A549 (cell line): ENCODE results near the gene EAF1. TPM values are rescaled to one million over a fixed set of nuclear protein-coding genes. Genes with fewer than 3 reads are reported as not detected.

Source experiments
- ATAC-seq, 2 experiments: fragments of 200-7000 bp in 1 of 2; fragments of >200 bp in 1 of 2; cut with Nextera tagmentation in 1 of 2; cut with Tn5 transposase in 1 of 2; 3 replicates each; pipeline versions ENCODE4 v1.8.0 to v1.9.1; 2018 to 2020; ENCODE audit warnings: mild to moderate bottlenecking in 1 of 2, moderate library complexity in 1 of 2
- CTCF ChIA-PET: fragments of 300-600 bp; sonication (Branson Sonifier 250); formaldehyde crosslinking; extraction: SDS; loops from one replicate; lab custom pipeline; 2021; ENCODE audit warnings: antibody characterized with exemption, inconsistent platforms; lab: Yijun Ruan, JAX
- POLR2A ChIA-PET: fragments of 350-600 bp; formaldehyde crosslinking; extraction: SDS; loops from one replicate; lab custom pipeline; 2021; ENCODE audit warnings: antibody characterized with exemption, inconsistent platforms; lab: Yijun Ruan, JAX
- DNase-seq, 2 experiments: peaks; one replicate each; pipeline versions ENCODE4 v3.0.0 to v3.0.0-alpha.2; 2011 to 2016; ENCODE audit warnings: low read depth in 1 of 2, low spot score in 1 of 2
- FAIRE-seq: peaks from 2 replicates; lab custom pipeline; 2011; peaks lifted over from hg19 to GRCh38; lab: Jason Lieb, UNC
- H3K27ac ChIP-seq, 2 experiments: fragments of >200 bp; sonication (Bioruptor Twin); formaldehyde crosslinking; 3 replicates each; pipeline ENCODE4 v1.5.1; 2016 to 2017
- H3K4me1 ChIP-seq: fragments of >200 bp; sonication (Bioruptor Twin); formaldehyde crosslinking; 3 replicates; pipeline ENCODE4 v1.6.1; 2016
- H3K4me2 ChIP-seq: fragments of >200 bp; sonication (Bioruptor Twin); formaldehyde crosslinking; 3 replicates; pipeline ENCODE4 v1.6.1; 2016
- H3K4me3 ChIP-seq: fragments of >200 bp; sonication (Bioruptor Twin); formaldehyde crosslinking; 3 replicates; pipeline ENCODE4 v1.5.1; 2016
- H3K9me3 ChIP-seq: fragments of >200 bp; sonication (Bioruptor Twin); formaldehyde crosslinking; 3 replicates; pipeline ENCODE4 v1.6.1; 2016
- BHLHE40 ChIP-seq: IDR thresholded peaks from 2 replicates; pipeline ENCODE4 v1.6.1; 2012; ENCODE audit warnings: low read depth, low read length, inconsistent platforms
- CBX8 ChIP-seq: fragments of 200-600 bp; sonication (generic); IDR thresholded peaks from 2 replicates; pipeline ENCODE4 v1.6.1; 2016
- CEBPB ChIP-seq, 2 experiments: fragments of >200 bp in 1 of 2; sonication (Bioruptor Twin) in 1 of 2; formaldehyde crosslinking in 1 of 2; IDR thresholded peaks; 2 replicates each; pipeline ENCODE4 v1.6.1; 2012 to 2016
- CHD4 ChIP-seq: fragments of 200-600 bp; sonication (generic); IDR thresholded peaks from 2 replicates; pipeline ENCODE4 v1.6.1; 2016; ENCODE audit warnings: antibody characterized with exemption, mild to moderate bottlenecking, borderline replicate concordance
- EHMT2 ChIP-seq: fragments of 200-600 bp; sonication (generic); IDR thresholded peaks from 2 replicates; pipeline ENCODE4 v1.6.1; 2016; ENCODE audit warnings: antibody characterized with exemption, low read depth, mild to moderate bottlenecking, moderate library complexity
- EP300 ChIP-seq, 2 experiments: fragments of >200 bp; sonication (Bioruptor Twin); formaldehyde crosslinking; IDR thresholded peaks; 2 replicates in 1 of 2; 3 replicates in 1 of 2; pipeline ENCODE4 v1.6.1; 2016 to 2017
- FOSB ChIP-seq: fragments of 250-450 bp; sonication (Bioruptor Pico); IDR thresholded peaks from 2 replicates; pipeline ENCODE4 v1.5.0; 2020; ENCODE audit warnings: mild to moderate bottlenecking, moderate library complexity
- FOSL2 ChIP-seq, 2 experiments: fragments of 450-650 bp in 1 of 2; fragments of >200 bp in 1 of 2; sonication (Bioruptor Twin) in 1 of 2; formaldehyde crosslinking; IDR thresholded peaks; 2 replicates each; pipeline versions ENCODE4 v1.5.0 to v1.6.1; 2016 to 2020; ENCODE audit warnings: mild to moderate bottlenecking in 1 of 2, moderate library complexity in 1 of 2
- HDAC2 ChIP-seq: fragments of 200-600 bp; sonication (generic); IDR thresholded peaks from 2 replicates; pipeline ENCODE4 v1.6.1; 2016
- HOXA7 ChIP-seq: fragments of 250-450 bp; sonication (Bioruptor Pico); IDR thresholded peaks from 2 replicates; pipeline ENCODE4 v1.5.0; 2020; ENCODE audit warnings: mild to moderate bottlenecking, moderate library complexity
- MAZ ChIP-seq: fragments of 150-350 bp; IDR thresholded peaks from 2 replicates; pipeline ENCODE4 v1.6.1; 2014; ENCODE audit warnings: antibody characterized with exemption, low read depth, low read length, borderline replicate concordance
- NFE2L2 ChIP-seq: fragments of 150-350 bp; conservative IDR thresholded peaks from 2 replicates; pipeline ENCODE4 v1.6.1; 2014; ENCODE audit warnings: low read length
- PBX3 ChIP-seq: IDR thresholded peaks from 2 replicates; pipeline ENCODE4 v1.6.1; 2012
- POLR2A ChIP-seq: IDR thresholded peaks from 2 replicates; pipeline ENCODE4 v1.6.1; 2012; ENCODE audit warnings: mild to moderate bottlenecking, low read length
- RNF2 ChIP-seq: fragments of 200-600 bp; sonication (generic); IDR thresholded peaks from 2 replicates; pipeline ENCODE4 v1.6.1; 2016; ENCODE audit warnings: low read depth, mild to moderate bottlenecking, antibody characterized with exemption, moderate library complexity, borderline replicate concordance
- SMC3 ChIP-seq: fragments of >200 bp; sonication (Bioruptor Twin); formaldehyde crosslinking; IDR thresholded peaks from 3 replicates; pipeline ENCODE4 v1.6.1; 2018; ENCODE audit warnings: inconsistent platforms
- USF2 ChIP-seq: fragments of 450-650 bp; IDR thresholded peaks from 2 replicates; pipeline ENCODE4 v1.6.1; 2014; ENCODE audit warnings: antibody characterized with exemption
- ZC3H11A ChIP-seq: fragments of 450-650 bp; IDR thresholded peaks from 2 replicates; pipeline ENCODE4 v1.6.1; 2014; ENCODE audit warnings: antibody characterized with exemption, mild to moderate bottlenecking
- ZFP36 ChIP-seq: fragments of 450-650 bp; IDR thresholded peaks from 2 replicates; pipeline ENCODE4 v1.6.1; 2014; ENCODE audit warnings: borderline replicate concordance; ENCODE audit not compliant: partially characterized antibody
- ZSCAN20 ChIP-seq: fragments of 250-450 bp; sonication (Bioruptor Pico); IDR thresholded peaks from 2 replicates; pipeline ENCODE4 v1.8.0; 2022; ENCODE audit warnings: mild to moderate bottlenecking, moderate library complexity
- WGBS: methylation state at CpG from one replicate; pipeline ENCODE4 v1.1.6; 2017; ENCODE audit errors: missing lambda C conversion rate; 5-methylcytosine and 5-hydroxymethylcytosine counted together
- polyA plus RNA-seq, 4 experiments: library from polyadenylated mRNA; depleted of rRNA in 3 of 4; stranded (reverse); fragments of >200 nt; fragmentation: RNase III in 1 of 4; extraction: RNeasy Plus Mini Kit Qiagen cat#74134 plus additional on column Dnase treatment in 1 of 4; gene quantifications; 2 replicates in 3 of 4; 3 replicates in 1 of 4; pipeline ENCODE4 v1.2.3, GENCODE V29; 2011 to 2017
- TF ChIP-seq, protein P1 (sequence below): IDR thresholded peaks from 2 replicates; pipeline ENCODE4 v1.6.1; 2012
- TF ChIP-seq, protein P2 (sequence below): fragments of >200 bp; sonication (Bioruptor Twin); formaldehyde crosslinking; IDR thresholded peaks from 3 replicates; pipeline ENCODE4 v1.6.1; 2016
- TF ChIP-seq, protein P3 (sequence below): fragments of 250-450 bp; sonication (Bioruptor Pico); IDR thresholded peaks from 2 replicates; pipeline ENCODE4 v1.5.0; 2021; ENCODE audit warnings: mild to moderate bottlenecking, moderate library complexity, borderline replicate concordance
- TF ChIP-seq, protein P4 (sequence below): IDR thresholded peaks from 2 replicates; pipeline ENCODE4 v1.6.1; 2012; ENCODE audit warnings: low read depth, borderline replicate concordance

Gene EAF1
- polyA plus RNA-seq, 2 of the 4 experiments (the other 2 are of a cell fraction): 13.9 to 20.7 TPM

DNA sequence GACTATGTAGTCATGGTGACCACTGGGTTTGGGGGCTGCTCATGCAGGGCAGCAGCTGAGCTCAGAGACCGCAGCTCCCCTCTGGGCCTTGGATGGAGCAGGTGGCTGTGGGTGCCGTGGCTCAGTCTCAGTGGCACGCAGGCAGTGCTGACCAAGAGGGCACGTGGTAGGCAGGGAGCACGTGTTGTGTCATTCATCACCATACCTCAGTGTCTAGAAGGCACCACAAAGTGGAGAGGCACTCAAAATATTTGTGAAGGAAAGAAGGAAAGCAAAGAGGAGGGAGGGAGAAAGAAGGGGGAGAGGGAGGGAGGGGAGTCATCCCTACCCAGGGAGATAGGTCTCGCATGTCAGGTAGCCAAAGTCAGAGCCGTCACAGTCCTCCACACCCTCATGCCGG lies 26.1 kb downstream of the EAF1 start:
- H3K4me1 ChIP-seq: no peaks in the 10 kb centered on the region
- ChIA-PET CTCF (no interaction called here), POLR2A (no interaction called here)
- FAIRE-seq: no peak
- DNase-seq: no peak
- H3K9me3 ChIP-seq: no peaks in the 10 kb centered on the region
- no peak for ATAC-seq
- H3K27ac ChIP-seq: no peak overlapping the region
- H3K4me2 ChIP-seq: no peak overlapping the region
- H3K4me3 ChIP-seq: no peak overlapping the region
- TF ChIP-seq ZSCAN20 (CRISPR knock-in tag): no peak
- TF ChIP-seq NFE2L2: no peak
- TF ChIP-seq ZC3H11A: no peak
- no peak for TF ChIP-seq POLR2A
- no peak for TF ChIP-seq CHD4
- TF ChIP-seq MAZ: no peak
- TF ChIP-seq, all 56 proteins: peak for 0
- 63% methylated on average over 8 of the region's 8 CpGs for WGBS

GRCh38 chr3:15453991-15454625 lies 26.7 kb downstream of the EAF1 start:
- ChIA-PET POLR2A (no interaction called here), CTCF (interaction anchor here (1.2 kb wide), 1 partner anchor 121 kb away, joined by 3 read pairs; no protein-coding TSS in a partner anchor)
- TF ChIP-seq CBX8 (no peak), POLR2A (no peak), FOSB (CRISPR knock-in tag) (no peak), SMC3 (no peak), BHLHE40 (no peak), EHMT2 (no peak), EP300 (IDR thresholded peaks at IDR 0.05) (no peak), USF2 (no peak), HOXA7 (CRISPR knock-in tag) (no peak), HDAC2 (no peak), PBX3 (no peak), FOSL2 (IDR thresholded peaks at IDR 0.05) (no peak), FOSL2 (CRISPR knock-in tag; IDR thresholded peaks at IDR 0.05) (no peak), RNF2 (no peak), MAZ (no peak), CEBPB (IDR thresholded peaks at IDR 0.05) (no peak), ZFP36 (no peak)
- TF ChIP-seq, protein P1, sequence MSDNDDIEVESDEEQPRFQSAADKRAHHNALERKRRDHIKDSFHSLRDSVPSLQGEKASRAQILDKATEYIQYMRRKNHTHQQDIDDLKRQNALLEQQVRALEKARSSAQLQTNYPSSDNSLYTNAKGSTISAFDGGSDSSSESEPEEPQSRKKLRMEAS: no peak
- TF ChIP-seq, protein P2, sequence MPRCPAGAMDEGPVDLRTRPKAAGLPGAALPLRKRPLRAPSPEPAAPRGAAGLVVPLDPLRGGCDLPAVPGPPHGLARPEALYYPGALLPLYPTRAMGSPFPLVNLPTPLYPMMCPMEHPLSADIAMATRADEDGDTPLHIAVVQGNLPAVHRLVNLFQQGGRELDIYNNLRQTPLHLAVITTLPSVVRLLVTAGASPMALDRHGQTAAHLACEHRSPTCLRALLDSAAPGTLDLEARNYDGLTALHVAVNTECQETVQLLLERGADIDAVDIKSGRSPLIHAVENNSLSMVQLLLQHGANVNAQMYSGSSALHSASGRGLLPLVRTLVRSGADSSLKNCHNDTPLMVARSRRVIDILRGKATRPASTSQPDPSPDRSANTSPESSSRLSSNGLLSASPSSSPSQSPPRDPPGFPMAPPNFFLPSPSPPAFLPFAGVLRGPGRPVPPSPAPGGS: no peak
- TF ChIP-seq, protein P3, sequence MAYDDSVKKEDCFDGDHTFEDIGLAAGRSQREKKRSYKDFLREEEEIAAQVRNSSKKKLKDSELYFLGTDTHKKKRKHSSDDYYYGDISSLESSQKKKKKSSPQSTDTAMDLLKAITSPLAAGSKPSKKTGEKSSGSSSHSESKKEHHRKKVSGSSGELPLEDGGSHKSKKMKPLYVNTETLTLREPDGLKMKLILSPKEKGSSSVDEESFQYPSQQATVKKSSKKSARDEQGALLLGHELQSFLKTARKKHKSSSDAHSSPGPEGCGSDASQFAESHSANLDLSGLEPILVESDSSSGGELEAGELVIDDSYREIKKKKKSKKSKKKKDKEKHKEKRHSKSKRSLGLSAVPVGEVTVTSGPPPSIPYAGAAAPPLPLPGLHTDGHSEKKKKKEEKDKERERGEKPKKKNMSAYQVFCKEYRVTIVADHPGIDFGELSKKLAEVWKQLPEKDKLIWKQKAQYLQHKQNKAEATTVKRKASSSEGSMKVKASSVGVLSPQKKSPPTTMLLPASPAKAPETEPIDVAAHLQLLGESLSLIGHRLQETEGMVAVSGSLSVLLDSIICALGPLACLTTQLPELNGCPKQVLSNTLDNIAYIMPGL (CRISPR knock-in tag): no peak
- TF ChIP-seq, protein P4, sequence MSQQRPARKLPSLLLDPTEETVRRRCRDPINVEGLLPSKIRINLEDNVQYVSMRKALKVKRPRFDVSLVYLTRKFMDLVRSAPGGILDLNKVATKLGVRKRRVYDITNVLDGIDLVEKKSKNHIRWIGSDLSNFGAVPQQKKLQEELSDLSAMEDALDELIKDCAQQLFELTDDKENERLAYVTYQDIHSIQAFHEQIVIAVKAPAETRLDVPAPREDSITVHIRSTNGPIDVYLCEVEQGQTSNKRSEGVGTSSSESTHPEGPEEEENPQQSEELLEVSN: no peak
- Histone ChIP-seq H3K4me3 (no peak overlapping the region), H3K27ac (no peak overlapping the region), H3K9me3 (no peaks in the 10 kb centered on the region), H3K4me1 (no peaks in the 10 kb centered on the region), H3K4me2 (no peak overlapping the region)
- 60% methylated on average over 8 of the region's 9 CpGs for WGBS
- DNase-seq (no peak), FAIRE-seq (no peak), ATAC-seq (no peak; a peak in 1 of 6 replicates)
